Tibial nerve (tissue), 3 donors: ENCODE measurements around the gene AUNIP.

Experiments
- CTCF ChIP-seq, 5 experiments: fragments of 200-600 bp in 3 of 5; fragments of 450-650 bp in 2 of 5; sonication (generic) in 3 of 5; IDR thresholded peaks; one replicate each; pipeline ENCODE4 v1.5.1; 2016 to 2019; ENCODE audit warnings: antibody characterized with exemption in 5 of 5, mild to moderate bottlenecking in 3 of 5, moderate library complexity in 2 of 5
- POLR2A ChIP-seq, 2 donors: fragments of 450-650 bp; IDR thresholded peaks; one replicate each; pipeline ENCODE4 v1.6.1; 2017; ENCODE audit warnings: antibody characterized with exemption in 2 of 2, mild to moderate bottlenecking in 2 of 2, moderate library complexity in 2 of 2

GRCh38 chr1:25898223-25899015 is 39.2 kb upstream of the AUNIP start:
- no peak for TF ChIP-seq POLR2A (IDR thresholded peaks at IDR 0.05)
- no peak for TF ChIP-seq CTCF (IDR thresholded peaks at IDR 0.05)
